NCI-H774 (cell line): ENCODE data around the gene ATP2B3.

Experiments
- DNase-seq: peaks from one replicate; lab custom pipeline; 2025; lab: John Stamatoyannopoulos, UW

Gene ATP2B3

DNA sequence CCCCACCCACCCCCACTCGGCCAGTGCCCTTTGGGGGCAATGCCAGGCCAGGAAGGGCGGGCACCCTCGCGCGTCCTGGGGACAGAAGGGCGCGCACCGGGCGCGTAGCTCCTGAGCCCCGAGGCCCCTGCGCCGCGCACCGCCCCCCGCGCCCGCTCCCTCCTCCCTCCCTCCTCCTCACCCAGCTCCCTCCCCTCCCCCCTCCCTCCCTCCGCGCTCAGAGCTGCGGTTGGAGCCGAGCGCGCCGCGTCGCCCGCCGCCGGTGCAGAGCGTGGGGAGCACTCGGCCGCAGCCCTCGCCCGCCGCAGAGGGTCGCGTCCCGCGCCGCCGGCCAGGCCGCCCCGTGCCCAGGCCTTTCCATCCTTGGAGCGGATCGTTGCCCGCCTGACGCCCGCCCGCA lies at the start of gene ATP2B3:
Gene ATP2B3, plus strand, starts transcription at position 220 of the 400 bp plus-strand sequence. CDS start 18,606 bp downstream, outside the sequence.
- DNase-seq: no peak

- no peak for DNase-seq
These were observed 49.3 kb upstream of the ATP2B3 start for GRCh38 chrX:153468008-153468580.

DNA sequence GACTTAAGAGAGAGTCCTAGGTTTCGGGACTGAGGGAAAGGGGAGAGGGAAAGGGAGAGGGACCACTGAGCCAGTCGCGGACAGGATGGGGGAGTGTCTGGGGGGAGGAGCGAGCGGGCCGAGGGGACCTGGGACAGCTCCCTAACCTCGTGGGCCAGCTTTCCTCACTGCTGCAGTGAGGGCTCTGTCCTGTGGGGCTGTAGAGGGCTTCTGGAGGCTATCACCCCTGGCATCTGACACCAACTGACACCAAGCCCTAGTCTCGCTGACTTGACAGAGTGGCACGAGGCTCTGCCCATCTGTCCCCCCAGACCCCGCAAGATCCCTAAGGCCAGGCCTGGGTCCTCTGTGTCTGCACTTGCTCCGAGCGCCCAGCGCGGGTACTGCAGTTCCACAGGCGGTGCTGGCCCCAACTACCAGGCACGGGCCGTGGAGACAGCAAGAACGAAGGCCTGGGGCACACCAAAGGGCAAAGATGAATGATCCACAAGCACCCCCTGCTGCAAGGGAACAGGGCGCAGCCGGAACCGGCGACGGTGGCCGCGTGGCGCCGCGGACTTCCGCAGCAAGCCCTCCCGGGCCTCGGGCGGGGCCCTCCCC lies 47.5 kb upstream of the ATP2B3 start:
- DNase-seq: no peak

DNA sequence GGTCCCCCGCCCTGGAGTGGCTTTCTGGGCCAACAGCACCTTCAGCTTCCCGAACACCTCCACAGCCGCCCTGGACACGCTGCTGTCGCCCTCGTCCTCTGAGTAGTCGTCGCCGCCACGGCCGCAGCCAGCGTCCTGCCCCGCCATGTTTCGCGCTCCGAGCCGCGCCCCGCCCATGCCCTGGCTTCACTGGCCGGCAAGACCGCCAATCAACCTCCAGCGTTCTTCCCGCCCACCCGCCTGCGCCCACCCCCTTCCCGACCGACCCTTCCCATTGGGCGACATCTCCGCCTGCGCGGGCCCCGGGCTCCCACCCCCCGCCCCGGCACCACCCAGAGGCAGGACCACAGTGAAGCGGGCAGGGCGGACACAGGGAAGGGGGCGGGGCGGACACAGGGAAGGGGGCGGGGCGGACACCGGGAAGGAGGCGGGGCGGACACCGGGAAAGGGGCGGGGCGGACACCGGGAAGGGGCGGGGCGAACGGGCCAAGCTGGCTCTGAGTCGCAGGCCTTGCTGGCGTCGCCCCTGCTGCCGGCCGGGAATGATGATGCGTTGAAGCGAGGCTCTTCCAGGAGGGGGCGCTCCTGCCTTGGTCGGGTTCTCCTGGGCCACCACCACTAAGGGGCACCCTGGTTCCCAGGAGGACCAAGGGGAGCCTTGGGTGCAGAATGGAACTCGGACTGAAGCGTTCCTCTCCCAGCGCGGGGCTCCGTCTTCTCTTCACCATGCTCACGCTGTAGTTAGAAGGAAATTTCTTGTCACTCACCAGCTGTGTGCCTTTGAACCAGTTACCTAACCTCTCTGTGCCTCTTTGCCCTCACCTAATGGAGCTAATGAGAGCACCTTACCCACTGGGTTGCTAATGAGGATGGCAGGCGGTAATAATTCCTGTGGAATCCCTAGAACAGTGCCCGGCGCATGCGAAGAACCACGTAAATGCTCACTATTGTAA lies 46.8 kb upstream of the ATP2B3 start, which contains the start of gene HAUS7:
Gene HAUS7, minus strand, starts transcription at position 166 of the 953 bp plus-strand sequence. Its CDS starts 19 bp downstream, at position 147.
- DNase-seq: peak; percentile 88

DNA sequence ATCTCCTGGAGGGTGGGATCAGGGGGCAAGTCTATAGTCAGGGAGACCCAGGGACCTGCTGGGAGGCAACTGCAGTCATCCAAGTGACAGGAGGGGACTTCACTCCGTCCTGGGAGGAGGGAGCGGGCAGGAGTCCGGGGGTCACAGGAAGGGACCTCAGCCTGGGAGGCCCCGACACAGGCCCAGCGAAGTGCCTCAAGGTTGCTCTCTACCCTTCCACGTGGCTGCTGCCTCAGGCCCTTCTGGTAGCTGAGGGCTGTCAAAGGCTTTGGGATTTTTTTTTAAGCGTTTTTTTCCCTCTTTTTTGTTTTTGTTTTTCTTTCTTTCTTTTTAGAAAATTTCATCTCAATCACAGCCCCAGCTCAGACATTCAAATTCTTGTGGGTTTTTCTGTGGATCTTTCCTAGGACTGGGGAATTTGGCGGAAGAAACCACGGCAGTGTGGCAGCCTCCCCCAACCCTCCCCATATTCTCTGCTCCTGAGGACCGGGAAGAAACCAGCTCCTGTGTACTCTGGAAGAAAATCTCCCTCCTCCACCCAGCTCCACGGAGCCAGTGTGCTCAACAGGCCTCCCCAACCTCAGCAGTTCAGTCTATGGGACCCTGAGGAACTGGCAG lies 45.7 kb upstream of the ATP2B3 start:
- no peak for DNase-seq

DNA sequence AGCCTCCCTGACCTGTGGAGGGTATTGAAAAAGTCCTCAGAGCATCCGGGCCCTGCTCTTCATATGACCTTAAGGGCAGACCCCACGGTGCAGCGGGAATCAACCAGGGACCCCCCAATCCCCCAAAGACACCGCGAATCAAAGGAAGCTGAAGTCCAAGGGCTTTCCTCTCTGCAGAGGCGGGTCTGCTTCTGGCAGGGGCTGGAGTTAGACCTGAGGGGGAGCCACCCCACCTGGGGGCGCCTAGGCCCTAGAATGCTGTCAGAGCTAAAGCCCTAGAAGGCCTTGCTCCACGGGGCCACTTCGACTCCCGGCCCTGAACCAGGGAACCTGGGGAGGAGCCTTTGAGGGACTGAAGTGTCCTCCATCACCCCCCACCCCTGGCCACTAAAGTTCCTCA lies 44.3 kb upstream of the ATP2B3 start:
- no peak for DNase-seq

- peak; percentile 1 for DNase-seq
These were observed 43.2 kb upstream of the ATP2B3 start for GRCh38 chrX:153474266-153474665.

- peak; percentile 25 for DNase-seq
These were observed 42.7 kb upstream of the ATP2B3 start for GRCh38 chrX:153474718-153475117.

- DNase-seq: no peak
These were observed 42.2 kb upstream of the ATP2B3 start for GRCh38 chrX:153475271-153475670.

DNA sequence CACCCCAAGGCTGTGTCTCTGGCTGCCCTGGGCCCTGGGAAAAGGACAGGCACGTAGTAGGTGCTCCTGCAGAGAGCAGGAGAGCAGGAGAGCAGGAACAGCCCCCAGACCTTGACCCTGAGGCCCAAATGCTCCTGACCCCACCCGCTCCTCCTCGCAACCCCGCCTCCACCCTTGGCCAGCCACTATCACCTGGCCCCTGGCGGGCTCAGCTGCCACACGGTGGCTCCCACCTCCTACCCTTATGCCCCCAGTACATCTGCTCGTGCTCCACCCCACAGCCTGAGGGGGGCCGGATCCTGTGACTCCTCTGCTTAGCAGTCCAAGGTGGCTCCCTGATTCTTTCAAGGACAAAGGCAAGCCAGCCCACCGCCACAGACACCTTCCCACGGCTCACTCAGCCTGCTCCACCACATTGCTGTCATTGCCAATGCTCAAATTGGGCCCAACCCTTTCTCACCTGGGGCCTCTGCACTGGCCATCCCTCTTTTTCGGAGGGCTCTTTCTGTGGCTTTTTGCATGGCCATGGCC lies 41.6 kb upstream of the ATP2B3 start:
- no peak for DNase-seq

DNA sequence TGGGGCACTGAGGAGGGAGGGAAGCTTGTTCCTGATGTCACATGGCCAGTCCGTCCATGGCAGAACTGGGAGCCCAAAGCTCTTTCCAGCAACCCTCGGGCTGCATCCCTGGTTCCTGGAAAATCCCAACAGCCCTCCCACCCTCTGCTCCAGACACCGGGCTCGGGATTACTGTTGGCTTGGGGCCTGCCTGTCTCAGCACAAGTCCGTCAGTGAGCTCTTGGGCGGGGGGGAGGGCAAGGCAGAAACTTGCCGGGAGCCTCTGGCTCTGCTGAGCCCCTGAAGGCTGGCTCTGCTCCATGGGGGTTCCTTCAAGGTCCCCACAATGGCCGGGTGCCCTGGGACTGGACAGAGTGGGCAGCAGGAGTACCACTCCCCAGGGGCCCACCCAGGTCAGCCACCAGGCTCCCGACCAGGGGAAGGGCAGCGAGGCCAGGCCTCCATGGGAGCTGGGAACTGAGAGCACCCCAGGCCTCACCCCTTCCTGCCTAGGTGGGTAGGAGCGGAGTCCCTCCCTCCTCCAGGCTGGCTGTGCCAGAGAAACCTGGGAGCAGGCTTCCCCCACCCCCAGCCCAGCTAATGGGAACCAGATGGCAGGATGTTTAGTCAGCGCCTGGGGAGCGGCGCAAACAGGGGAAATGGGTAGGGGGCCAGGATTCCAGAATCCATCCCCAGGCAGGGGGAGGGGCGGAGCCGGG lies 40.6 kb upstream of the ATP2B3 start:
- DNase-seq: no peak

- no peak for DNase-seq
These were observed 40.0 kb upstream of the ATP2B3 start for GRCh38 chrX:153477364-153477857.

GRCh38 chrX:153477901-153478300 lies 39.5 kb upstream of the ATP2B3 start:
- no peak for DNase-seq

GRCh38 chrX:153478746-153479145 lies 38.7 kb upstream of the ATP2B3 start:
- DNase-seq: no peak

DNA sequence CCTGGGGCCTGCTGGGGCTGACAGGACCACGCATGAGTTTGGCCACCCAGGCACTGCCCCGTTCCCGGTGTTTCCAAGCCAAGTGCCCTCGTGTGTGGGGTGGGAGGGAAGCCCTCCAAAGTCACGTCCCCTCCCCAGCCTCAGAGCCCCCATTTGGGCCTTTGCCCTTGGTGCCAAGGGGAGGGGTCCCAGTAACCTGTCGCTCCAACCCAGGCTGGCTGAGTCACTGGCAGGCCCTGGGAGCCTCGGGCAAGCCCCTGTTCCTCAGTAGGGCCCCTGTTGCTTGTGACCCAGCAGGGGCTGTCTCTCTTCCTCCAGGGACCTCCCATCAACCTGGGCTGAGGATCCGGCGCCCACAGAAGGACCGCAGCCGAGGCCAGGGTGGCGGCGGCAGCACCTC lies 36.4 kb upstream of the ATP2B3 start:
- no peak for DNase-seq

DNA sequence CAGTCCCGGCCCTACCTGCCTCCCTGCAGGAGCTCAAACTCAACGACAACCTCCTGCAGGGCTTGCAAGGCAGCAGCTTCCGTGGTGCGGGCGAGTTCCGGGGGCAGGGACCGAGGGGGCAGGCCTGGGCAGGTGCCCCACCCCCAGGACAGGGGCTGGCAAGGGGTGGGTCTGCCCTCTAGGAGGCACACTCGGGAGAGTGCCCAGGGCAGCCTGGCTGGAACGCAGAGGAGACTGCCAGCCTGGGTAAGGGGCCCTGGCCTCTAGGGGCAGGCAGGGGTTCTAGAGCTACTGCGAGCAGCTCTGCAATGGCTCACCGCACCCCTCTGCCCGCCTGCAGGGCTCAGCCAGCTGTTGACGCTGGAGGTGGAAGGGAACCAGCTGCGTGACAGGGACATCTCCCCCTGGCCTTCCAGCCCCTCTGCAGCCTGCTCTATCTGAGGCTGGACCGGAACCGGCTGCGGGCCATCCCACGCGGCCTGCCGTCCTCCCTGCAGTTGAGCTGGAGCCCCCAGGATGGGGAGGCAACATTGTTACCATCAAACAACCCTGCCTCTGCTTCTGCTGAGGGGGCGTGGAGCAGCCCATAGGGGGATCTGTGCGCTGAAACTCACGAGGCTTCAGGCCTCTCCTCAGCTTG lies 34.9 kb upstream of the ATP2B3 start:
- no peak for DNase-seq

DNA sequence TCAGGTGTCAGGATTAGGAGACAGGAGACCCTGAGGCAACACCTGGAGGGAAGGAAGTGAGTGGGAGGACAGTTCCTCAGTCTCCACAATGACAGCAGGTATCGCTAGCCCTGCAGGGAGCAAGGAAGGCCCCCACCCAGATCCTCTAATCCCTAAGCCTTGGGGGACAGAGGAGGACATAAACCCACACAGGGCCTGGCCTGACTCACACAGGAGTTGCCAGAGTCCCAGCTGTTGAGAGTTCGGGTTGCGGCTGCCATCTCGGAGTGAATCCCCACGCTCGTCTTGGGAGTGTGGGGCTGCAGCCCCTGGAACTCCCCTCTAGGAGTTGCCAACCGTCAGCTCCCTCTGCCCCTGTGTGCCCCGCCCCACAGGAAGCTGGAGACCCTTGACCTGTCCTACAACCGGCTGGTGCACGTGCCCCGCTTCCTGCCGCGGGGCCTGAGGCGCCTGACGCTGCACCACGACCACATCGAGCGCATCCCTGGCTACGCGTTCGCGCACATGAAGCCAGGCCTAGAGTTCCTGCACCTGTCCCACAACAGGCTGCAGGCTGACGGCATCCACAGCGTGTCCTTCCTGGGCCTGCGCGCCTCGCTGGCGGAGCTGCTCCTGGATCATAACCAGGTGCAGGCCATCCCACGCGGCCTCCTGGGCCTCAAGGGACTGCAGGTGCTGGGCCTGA lies 31.9 kb upstream of the ATP2B3 start:
- no peak for DNase-seq

DNA sequence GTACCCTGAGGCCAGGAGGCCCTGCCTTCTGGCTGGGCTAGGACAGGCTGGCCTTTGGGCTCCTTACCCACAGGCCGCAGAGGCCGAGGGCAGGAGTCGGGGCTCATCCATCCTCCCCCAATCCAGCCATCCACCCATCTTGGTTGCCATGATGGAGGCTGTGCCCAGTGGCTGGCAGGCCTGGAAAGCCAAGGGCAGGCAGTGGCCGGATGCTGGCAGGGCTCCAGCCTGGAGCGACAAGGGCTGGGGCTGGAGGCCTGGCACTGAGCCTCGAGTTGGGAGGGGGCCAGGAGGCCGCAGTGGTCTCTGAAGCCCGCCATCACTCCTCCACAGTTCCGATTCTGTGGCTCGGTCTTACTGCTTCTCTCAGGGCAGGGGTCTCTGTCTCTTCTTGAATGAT lies 31.3 kb upstream of the ATP2B3 start:
- DNase-seq: no peak

- no peak for DNase-seq
These were observed 29.8 kb upstream of the ATP2B3 start for GRCh38 chrX:153487590-153488071.
